Endothelial cell of umbilical vein (primary cell): ENCODE data around the gene CAMK2N2. TPM values are rescaled to one million over a fixed set of nuclear protein-coding genes. Genes with fewer than 3 reads are reported as not detected.

Source experiments
- BruUV-seq: library from RNA; stranded (reverse); fragments of 400-500 nt; replicated peaks from 2 replicates; lab custom pipeline; 2021; lab: Mats Ljungman, UMichigan
- CTCF ChIA-PET: fragments of 300-600, 350-600 bp; sonication (Branson Sonifier 250); formaldehyde crosslinking; loops from one replicate; lab custom pipeline; 2021; ENCODE audit warnings: antibody characterized with exemption, inconsistent platforms; lab: Charles Lee
- POLR2A ChIA-PET: fragments of 300-600, 350-600 bp; sonication (Branson Sonifier 250); formaldehyde crosslinking; loops from one replicate; lab custom pipeline; 2021; ENCODE audit warnings: antibody characterized with exemption, inconsistent platforms; lab: Charles Lee
- DNase-seq: peaks from one replicate; pipeline ENCODE4 v3.0.0-alpha.2; 2011; ENCODE audit warnings: low read depth, low spot score
- FAIRE-seq: peaks from 2 replicates; lab custom pipeline; 2011; peaks lifted over from hg19 to GRCh38; lab: Jason Lieb, UNC
- H2AFZ ChIP-seq: 2 replicates; pipeline ENCODE4 v1.6.0; 2012; ENCODE audit warnings: low read depth, low read length, control low read depth, inconsistent platforms
- H3K27ac ChIP-seq: 2 replicates; pipeline ENCODE4 v1.5.1; 2011; ENCODE audit warnings: low read depth, mild to moderate bottlenecking, control low read depth, low read length, moderate library complexity; ENCODE audit not compliant: insufficient read depth
- H3K27me3 ChIP-seq, 2 experiments: 2 replicates each; pipeline versions ENCODE4 v1.6.0 to v1.6.1; 2011; ENCODE audit warnings: low read length in 2 of 2, mixed read lengths in 1 of 2; ENCODE audit not compliant: control insufficient read depth in 2 of 2, insufficient read depth in 2 of 2
- H3K36me3 ChIP-seq, 2 experiments: 2 replicates in 1 of 2; 3 replicates in 1 of 2; pipeline ENCODE4 v1.5.1; 2011; ENCODE audit warnings: low read length in 2 of 2, mild to moderate bottlenecking in 1 of 2, moderate library complexity in 1 of 2; ENCODE audit not compliant: control insufficient read depth in 2 of 2, insufficient read depth in 2 of 2; ENCODE audit errors: extremely low read depth in 1 of 2
- H3K4me1 ChIP-seq: 3 replicates; pipeline ENCODE4 v1.5.1; 2011; ENCODE audit warnings: mild to moderate bottlenecking, low read length; ENCODE audit not compliant: control insufficient read depth, insufficient read depth; ENCODE audit errors: extremely low read depth
- H3K4me2 ChIP-seq: 2 replicates; pipeline ENCODE4 v1.6.1; 2011; ENCODE audit warnings: low read length, control low read depth, mixed read lengths; ENCODE audit not compliant: insufficient read depth
- H3K4me3 ChIP-seq, 3 experiments: fragments of 200-600 bp in 1 of 3; sonication (generic), shearing (Covaris generic) in 1 of 3; replicated peaks in 1 of 3; 2 replicates each; pipeline ENCODE4 v1.5.1; 2011 to 2016; ENCODE audit warnings: control low read depth in 3 of 3, low read length in 3 of 3, mild to moderate bottlenecking in 2 of 3, inconsistent platforms in 1 of 3, low read depth in 1 of 3, moderate library complexity in 1 of 3; ENCODE audit not compliant: insufficient read depth in 1 of 3
- H3K79me2 ChIP-seq: 2 replicates; pipeline ENCODE4 v1.6.0; 2012; ENCODE audit warnings: low read length, inconsistent platforms; ENCODE audit not compliant: control insufficient read depth, insufficient read depth
- H3K9ac ChIP-seq: replicated peaks from 2 replicates; pipeline ENCODE3; 2011; ENCODE audit warnings: low read length, control low read depth; ENCODE audit not compliant: insufficient read depth; ENCODE audit errors: extremely low read depth
- H3K9me1 ChIP-seq: replicated peaks from 3 replicates; pipeline ENCODE4 v1.6.0; 2011; ENCODE audit warnings: mild to moderate bottlenecking, low read length; ENCODE audit not compliant: control insufficient read depth, insufficient read depth; ENCODE audit errors: extremely low read depth
- H3K9me3 ChIP-seq: replicated peaks from 2 replicates; pipeline ENCODE4 v1.5.1; 2012; ENCODE audit warnings: low read length, inconsistent platforms; ENCODE audit not compliant: control insufficient read depth, insufficient read depth
- H4K20me1 ChIP-seq: replicated peaks from 2 replicates; pipeline ENCODE3; 2011; ENCODE audit warnings: mild to moderate bottlenecking, low read length; ENCODE audit not compliant: control insufficient read depth, insufficient read depth; ENCODE audit errors: extremely low read depth
- CTCF ChIP-seq, 2 donors: IDR thresholded peaks; 1 replicate in 1 of 2; 2 replicates in 1 of 2; pipeline ENCODE4 v1.5.1; 2011; ENCODE audit warnings: low read length in 2 of 2, mild to moderate bottlenecking in 2 of 2, moderate library complexity in 2 of 2, control low read depth in 1 of 2, inconsistent platforms in 1 of 2, low read depth in 1 of 2; ENCODE audit not compliant: insufficient read depth in 1 of 2; ENCODE audit errors: extremely low read depth in 1 of 2
- EZH2 ChIP-seq: IDR thresholded peaks from 2 replicates; pipeline ENCODE4 v1.6.1; 2012; ENCODE audit warnings: borderline replicate concordance, low read depth, mild to moderate bottlenecking, moderate library complexity, low read length, inconsistent platforms; ENCODE audit not compliant: severe bottlenecking
- dilution Hi-C: fragments of 300-500 bp; cut with MboI; formaldehyde crosslinking; loops from one replicate; pipeline ENCODE4 v1.15.0; 2019; ENCODE audit warnings: low sequenced_read_pairs; ENCODE audit not compliant: extremely low pct_ligation_motif_present
- intact Hi-C: fragments of 100-400 bp; cut with micrococcal nuclease; formaldehyde crosslinking; loops from one replicate; pipeline ENCODE4 v1.10.0; 2022
- polyA plus RNA-seq, 4 experiments: library from polyadenylated mRNA; depleted of rRNA in 3 of 4; stranded (reverse) in 3 of 4; unstranded in 1 of 4; fragments of >200 nt; gene quantifications; 2 replicates each; pipeline versions ENCODE4 v1.2.1 to v1.2.3, GENCODE V29; 2011 to 2012; ENCODE audit warnings: missing spikeins in 1 of 4
- total RNA-seq: library from RNA; stranded (reverse); gene quantifications from 2 replicates; pipeline ENCODE4 v1.2.3, GENCODE V29; 2021

CAMK2N2 gene
- total and polyA plus RNA-seq, 2 donors (not counting 3 experiments of a cell fraction or from before 2014, with no cell fraction given): 0.11 TPM; not detected in 1

- POLR2A ChIA-PET: no interaction called here
- Histone ChIP-seq H3K27me3 (peaks cover 26 to 36% of the 10 kb centered on the region in 2 experiments), H2AFZ (peak overlapping the region; percentile 9), H3K4me1 (peaks cover 13% of the 10 kb centered on the region), H3K9me1 (no peaks in the 10 kb centered on the region), H3K4me2 (peak overlapping the region; percentile 58), H3K79me2 (no peaks in the 10 kb centered on the region), H3K9ac (no peak overlapping the region), H3K9me3 (no peaks in the 10 kb centered on the region), H3K36me3 (no peaks in the 10 kb centered on the region), H3K4me3 (peak overlapping the region in 2 of 3 experiments; percentile 24 to 28), H3K27ac (no peak overlapping the region), H4K20me1 (no peaks in the 10 kb centered on the region)
- TF ChIP-seq EZH2 (peak; percentile 69), CTCF (IDR thresholded peaks at IDR 0.05; ENCODE audit: extremely low read depth in 1 of 2, insufficient read depth in 1 of 2, low read depth in 1 of 2, low read length in 2 of 2) (no peak)
- DNase-seq (peak; percentile 20), FAIRE-seq (no peak)
- dilution Hi-C loops: no loop called here
- CTCF ChIA-PET: interaction anchor here (1.3 to 3.2 kb wide), 3 partner anchors 11 to 34 kb away, joined by 4 to 15 read pairs (median 6); partner anchors contain the start of gene EEF1AKMT4
- intact Hi-C loops: no loop called here
- BruUV-seq: no TSS peak
Measured at GRCh38 chr3:184261854-184262763, 756 bp upstream of the CAMK2N2 start.
